GM12874 (cell line): ENCODE data around the gene CSMD2.

Experiments
- TF ChIP-seq, protein P1 (sequence below): IDR thresholded peaks from 2 replicates; pipeline ENCODE4 v1.5.1; 2011; ENCODE audit warnings: low read depth, mild to moderate bottlenecking, control low read depth, low read length, moderate library complexity; ENCODE audit not compliant: insufficient read depth

CSMD2 gene

DNA sequence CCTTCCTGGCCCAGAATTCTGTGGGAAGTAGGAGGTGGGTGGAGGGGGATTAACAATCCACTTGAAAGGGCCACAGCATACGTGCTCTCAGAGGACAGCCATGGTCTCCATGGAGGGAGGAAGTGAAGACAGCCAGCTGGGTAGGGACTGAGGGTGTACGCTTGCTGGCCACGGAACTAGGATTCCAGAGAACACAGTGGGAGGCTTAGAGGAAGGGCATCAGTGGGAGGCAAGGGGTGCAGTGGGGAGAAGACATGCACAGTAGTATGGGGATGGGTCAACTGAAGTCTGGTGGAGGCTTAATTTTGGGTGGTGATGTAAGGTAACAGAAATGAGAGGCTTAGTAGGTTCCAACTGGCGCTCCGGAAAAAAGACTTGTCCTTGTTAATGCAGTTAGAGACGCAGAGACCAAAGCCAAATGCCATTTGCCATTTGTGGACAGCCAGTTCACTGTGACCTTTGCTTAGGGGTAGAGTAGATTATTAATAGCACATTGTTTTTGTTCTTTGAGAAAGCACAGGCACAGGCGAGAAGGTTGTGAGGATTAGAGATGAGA, 589.6 kb downstream of the CSMD2 start:
- TF ChIP-seq, protein P1, sequence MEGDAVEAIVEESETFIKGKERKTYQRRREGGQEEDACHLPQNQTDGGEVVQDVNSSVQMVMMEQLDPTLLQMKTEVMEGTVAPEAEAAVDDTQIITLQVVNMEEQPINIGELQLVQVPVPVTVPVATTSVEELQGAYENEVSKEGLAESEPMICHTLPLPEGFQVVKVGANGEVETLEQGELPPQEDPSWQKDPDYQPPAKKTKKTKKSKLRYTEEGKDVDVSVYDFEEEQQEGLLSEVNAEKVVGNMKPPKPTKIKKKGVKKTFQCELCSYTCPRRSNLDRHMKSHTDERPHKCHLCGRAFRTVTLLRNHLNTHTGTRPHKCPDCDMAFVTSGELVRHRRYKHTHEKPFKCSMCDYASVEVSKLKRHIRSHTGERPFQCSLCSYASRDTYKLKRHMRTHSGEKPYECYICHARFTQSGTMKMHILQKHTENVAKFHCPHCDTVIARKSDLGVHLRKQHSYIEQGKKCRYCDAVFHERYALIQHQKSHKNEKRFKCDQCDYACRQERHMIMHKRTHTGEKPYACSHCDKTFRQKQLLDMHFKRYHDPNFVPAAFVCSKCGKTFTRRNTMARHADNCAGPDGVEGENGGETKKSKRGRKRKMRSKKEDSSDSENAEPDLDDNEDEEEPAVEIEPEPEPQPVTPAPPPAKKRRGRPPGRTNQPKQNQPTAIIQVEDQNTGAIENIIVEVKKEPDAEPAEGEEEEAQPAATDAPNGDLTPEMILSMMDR: no peak

DNA sequence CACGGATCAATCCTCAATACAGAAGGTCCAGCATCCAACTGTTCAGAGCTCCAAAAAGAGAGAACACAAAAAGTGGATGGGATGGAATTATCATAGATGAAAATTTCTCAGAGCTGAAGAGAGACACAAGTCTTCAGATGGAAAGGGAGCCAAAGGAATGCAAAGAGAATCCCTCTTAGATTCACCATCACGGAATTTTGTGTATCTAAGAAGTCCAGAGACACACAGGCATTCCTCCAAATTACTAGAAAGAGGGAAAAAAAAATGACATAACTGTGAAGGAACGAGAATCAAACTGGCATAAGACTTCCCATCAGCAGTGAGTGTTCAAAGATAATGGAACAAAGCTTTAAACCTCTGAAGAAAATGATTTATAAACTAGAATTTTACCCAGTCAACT, 591.4 kb downstream of the CSMD2 start:
- TF ChIP-seq, protein P1: no peak

DNA sequence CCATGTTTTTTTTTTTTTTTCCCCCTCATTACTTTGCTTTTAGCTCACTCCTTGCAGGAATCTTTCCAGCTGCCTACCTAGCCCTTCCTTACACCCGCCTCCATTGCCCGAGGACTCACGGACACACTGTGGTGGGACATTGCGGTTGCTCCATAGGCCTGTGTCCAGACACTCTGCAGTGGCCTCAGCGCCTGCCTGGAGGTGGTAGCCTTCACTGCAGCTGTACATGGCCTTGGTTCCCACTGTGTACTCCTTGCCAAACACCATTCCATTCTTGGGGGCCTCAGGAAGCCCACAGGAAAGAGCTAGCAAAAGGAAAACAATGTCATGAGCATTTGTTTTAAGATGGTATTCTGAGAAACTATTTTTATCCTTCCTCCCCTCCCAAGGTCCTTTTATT, 592.6 kb downstream of the CSMD2 start:
- TF ChIP-seq, protein P1: no peak

DNA sequence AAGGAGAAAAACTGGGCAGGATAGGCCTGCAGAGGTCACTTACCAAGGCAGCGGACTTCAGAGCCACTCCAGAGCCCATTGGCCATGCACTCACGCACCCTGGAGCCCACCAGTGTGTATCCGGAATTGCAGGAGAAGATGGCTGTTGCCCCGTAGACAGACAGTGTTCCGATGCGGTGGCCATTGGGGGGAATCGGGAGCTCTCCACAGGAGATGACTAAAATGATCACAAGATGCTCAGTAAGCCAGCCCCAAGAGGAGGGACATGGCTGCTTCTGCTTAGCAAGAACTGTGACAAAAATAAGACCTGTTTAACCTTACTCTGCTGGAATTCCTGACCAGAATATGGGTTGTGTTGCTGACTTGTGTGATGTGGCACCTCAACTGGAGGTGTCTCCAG, 595.7 kb downstream of the CSMD2 start:
- TF ChIP-seq, protein P1: no peak

GRCh38 chr1:33563699-33564098, 601.3 kb downstream of the CSMD2 start:
- TF ChIP-seq, protein P1: no peak

DNA sequence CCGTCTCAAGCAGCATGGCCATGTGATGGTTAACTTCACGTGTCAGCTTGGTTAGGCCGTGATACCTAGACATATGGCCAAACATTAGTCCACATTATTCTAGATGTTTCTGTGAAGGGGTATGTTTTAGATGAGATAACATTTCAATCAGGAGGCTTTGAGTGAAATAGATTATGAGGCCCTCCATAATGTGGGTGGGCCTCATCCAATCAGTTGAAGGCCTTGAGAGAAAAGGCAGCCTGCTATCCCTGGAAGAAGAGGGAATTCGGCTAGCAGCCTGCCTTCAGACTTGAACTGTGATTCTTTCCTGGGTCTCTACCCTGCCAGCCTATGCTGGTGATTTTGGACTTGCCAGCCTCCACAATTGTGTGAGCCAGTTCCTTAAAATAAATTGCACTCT, 602.5 kb downstream of the CSMD2 start:
- TF ChIP-seq, protein P1: no peak

DNA sequence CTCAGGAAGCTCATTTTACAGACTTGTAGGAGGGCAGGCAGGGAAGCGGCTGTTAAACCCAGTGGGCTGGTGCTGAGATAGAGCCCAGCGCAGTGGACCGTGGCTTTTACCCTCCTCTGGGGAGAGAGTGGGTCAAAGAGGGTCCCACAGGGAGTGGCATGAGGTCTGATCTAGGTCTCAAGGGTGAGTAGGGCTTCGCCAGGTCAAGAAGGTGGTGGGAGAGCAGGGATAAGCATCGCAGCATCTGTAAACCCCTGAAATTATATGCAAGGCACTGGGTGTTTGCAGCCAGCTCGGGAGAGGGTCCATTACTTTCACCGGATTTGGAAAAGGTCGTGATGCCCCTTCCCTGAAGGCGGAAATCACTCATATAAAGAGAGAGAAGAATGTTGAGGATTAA, 603.5 kb downstream of the CSMD2 start:
- TF ChIP-seq, protein P1: no peak
